GM19193 (cell line): Measurements from ENCODE around the gene ITGB5.

Experiments used
- POLR2A ChIP-seq: IDR thresholded peaks from 4 replicates; pipeline ENCODE4 v1.6.1; 2011; ENCODE audit not compliant: insufficient read depth, insufficient read length; ENCODE audit errors: extremely low read depth

The ITGB5 gene

GRCh38 chr3:124773351-124774326, 113.5 kb downstream of the ITGB5 start:
- no peak for TF ChIP-seq POLR2A

GRCh38 chr3:124772081-124772831, 114.9 kb downstream of the ITGB5 start:
- no peak for TF ChIP-seq POLR2A

DNA sequence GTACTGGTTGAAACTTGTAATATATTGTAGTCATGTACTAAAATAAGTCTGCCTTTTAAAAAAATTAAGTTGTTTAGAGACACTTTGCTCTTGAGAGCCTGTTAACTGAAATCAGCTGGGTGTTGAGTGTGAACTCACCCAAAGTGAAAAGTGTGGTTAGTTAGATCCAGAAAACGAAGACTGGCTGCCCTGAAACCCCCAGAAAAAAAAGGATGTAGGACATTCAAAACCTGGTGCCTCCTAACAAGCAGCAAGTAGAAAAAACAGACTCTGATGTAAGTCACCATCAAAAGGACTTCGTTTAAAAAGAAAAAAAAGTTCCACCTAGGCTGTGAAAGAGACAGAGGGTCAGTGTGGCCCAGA, 116.1 kb downstream of the ITGB5 start:
- TF ChIP-seq POLR2A: no peak

DNA sequence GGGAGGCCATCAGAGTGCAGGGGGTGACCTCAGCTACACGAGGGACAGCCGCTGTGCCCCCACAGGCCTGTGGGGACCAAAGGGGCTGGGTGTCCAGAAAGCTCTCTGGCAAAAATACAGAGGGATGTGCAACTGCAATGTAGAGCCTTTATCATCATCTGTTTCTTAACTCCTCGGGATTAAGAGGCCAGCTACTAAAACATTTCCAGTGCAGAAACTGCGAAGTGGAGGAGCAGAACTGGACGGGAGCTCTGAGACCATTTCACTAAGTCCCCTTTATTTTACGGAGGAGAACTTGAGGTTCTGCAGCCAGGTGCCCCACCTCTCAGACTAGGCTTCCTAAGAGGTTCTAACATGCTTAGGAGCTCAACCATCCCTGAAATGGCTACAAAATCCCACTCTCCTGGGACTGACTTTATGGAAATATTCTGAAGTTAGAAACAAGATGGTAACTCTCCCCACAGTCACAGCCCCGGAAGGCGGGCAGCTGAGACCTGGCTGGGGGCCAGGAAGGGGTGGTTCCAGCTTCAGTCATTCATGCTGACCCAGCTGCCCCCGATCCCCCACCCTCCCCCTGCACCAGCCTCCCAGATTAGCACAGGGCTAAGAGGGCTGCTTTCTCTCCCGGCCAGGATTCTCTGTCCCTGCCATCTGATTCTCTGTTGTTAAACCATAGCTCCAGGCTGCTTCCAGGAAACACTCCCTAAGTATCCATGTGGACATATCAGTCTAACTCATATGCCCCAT, 116.7 kb downstream of the ITGB5 start:
- no peak for TF ChIP-seq POLR2A

DNA sequence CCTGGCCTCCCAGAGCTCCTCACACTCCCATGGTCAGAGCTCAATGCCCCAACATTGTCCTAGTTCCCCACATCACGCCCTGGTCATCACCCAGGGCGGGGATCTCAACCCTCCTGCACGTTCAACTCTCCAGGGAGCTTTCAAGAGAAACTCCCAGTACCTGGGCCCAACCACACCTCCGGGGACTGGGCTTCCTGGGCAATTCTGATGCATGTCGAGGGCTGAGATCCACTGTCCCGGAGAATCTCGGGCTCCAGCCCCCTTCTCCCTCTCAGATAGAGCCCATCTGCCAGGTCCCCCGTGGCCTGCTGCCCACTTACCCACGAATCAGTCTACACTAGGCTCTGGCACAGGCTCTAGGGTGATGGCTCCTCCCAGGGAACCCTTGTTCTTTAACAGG, 117.7 kb downstream of the ITGB5 start:
- TF ChIP-seq POLR2A: no peak

DNA sequence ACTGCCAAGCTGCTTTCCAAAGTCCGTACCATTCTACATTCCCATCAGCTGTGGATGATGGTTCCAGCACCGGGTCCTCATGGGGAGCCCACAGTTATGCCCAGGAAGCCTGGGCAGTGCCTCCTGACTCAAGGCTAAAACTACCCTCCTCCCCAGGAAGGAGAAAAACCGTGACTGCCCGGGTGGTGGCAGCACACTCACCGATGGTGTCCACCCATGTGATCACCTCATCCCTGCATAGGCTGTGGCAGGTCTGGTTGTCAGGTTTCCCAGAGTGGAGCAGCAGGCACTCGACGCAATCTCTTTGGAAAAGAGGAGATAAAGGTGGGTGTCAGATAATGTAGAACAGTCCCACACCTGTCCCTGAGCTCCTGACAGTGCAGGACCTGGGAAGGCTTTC, 118.4 kb downstream of the ITGB5 start:
- no peak for TF ChIP-seq POLR2A

GRCh38 chr3:124767691-124768090, 119.5 kb downstream of the ITGB5 start:
- TF ChIP-seq POLR2A: no peak

GRCh38 chr3:124767264-124767663, 119.9 kb downstream of the ITGB5 start:
- no peak for TF ChIP-seq POLR2A

DNA sequence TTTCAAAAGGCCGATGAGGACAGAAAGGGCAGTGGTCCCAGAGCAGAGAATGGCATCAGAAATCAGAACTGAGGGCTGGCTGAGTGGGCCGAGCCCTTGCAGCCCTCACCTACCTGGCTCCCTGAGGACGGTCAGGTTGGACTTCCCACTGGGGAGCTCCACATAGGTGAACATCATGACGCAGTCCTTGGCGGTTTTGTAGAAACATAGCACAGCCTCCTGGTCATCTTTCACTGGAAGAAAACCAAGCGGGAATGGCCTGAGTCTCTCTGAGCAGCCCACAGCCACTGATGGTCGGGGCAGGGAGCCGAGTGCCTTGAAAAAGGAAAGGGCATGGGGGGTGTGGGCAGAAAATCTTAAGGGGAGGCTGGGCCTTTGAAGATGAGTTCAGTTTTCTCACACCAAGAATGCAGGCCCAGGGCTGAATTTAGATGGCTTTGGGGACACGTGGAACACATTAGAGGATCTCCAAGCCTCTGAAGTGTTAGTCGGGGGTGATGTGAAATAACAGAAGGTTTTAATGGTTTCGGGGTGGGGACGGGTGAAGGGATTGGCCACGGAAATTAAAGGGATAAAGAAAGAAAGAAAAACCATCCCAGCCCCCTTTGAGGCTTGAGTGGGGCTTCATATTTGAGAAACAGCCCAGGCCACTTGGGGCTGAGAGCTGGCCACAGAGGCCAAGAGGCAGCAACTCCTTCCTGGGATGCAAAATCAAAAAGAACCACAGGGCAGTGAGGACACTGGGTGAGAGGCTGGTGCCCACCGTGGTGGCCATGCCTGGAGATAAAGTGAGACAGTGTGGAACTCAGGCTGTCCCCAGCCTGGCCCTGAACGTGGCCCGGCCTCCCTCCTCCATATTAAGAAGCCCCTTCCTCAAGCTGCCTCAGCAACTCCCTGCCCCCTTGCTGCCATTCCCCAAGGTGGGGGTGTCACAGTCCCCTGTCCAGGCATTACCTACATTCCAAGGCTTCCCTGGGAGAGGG, 120.8 kb downstream of the ITGB5 start:
- no peak for TF ChIP-seq POLR2A

GRCh38 chr3:124765197-124765840, 121.8 kb downstream of the ITGB5 start:
- TF ChIP-seq POLR2A: no peak

- no peak for TF ChIP-seq POLR2A
Observed at GRCh38 chr3:124764746-124765145, 122.4 kb downstream of the ITGB5 start.

DNA sequence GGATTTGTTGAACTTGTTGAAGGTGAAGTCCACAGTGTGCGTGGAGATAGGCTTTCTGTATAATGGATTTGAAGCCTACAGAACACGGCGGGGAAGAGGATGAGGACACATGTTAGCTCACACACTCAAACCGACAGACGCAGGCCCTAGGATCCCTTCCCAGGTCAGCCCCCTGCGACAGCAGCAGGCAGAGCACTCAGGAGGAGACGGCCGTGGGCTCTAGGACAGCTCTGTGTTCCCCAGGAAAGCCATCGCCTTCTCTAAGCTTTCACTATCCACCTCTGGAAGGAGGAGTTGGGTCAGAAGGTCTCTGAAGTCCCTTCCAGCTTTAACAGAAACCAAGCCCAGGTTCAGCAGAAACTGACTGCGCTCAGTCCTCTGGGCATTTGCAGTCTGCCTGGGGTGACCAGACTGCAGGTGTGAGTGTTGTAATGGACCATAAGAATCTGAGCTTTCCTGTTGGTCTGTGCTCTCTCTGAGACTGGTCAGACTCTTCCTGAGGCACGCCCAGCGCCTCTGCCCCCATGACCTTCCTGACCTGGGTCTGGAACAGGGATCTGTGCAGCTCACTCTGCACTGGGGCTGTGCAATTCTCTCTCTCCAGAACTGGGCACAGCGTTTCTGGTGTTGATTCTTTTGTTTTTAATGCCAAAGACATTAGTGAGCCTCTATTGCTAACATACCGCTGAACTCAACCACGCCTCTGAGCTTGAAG, 123.4 kb downstream of the ITGB5 start:
- TF ChIP-seq POLR2A: no peak

- no peak for TF ChIP-seq POLR2A
Observed at GRCh38 chr3:124763206-124763605, 124.0 kb downstream of the ITGB5 start.

GRCh38 chr3:124762661-124763011, 124.5 kb downstream of the ITGB5 start:
- no peak for TF ChIP-seq POLR2A
